ENCODE measurements around the gene EXOSC10.

EXOSC10 gene

DNA sequence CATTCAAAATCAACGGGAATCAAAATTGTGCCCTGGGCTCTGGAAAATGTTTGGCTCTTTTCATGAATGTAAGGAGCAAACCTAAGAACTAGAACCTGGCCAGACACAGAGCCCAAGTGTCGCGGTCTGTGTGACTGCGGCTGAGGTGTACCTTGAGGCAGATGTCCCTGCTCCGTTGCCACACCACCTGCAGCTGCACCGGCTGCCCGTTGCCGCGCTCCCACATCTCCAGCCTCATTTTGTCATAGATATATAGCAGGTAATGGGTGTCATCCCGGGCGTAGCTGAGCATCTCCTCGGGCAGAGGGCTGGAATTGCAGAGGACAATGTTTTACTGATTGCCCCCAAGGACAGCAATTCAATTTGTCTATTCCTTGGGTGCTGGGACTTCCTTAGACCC is 18.7 kb downstream of the EXOSC10 start:
- no peak overlapping the region for H3K27ac ChIP-seq
- TF ChIP-seq ZFX (IDR thresholded peaks at IDR 0.05), result no peak

DNA sequence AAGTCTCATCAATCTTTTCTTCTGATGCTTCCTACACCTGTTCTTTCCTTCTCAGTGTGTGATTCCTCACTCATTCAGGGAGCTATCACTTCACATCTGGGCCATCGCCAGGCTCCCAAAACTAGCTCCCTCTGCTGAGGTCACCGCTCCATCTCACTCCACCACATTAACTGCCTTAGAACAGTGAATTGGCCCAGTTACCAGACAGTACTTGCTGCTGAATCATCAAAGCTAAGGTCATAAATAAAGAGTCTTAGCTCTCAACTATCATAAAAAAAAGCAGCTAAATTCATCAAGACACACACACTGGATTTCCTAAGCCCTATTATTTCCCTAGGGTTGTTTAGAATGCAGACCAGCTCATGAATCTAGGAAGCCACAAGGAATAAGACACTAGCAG is 21.0 kb downstream of the EXOSC10 start:
- no peak overlapping the region for H3K27ac ChIP-seq
- TF ChIP-seq ZFX (IDR thresholded peaks at IDR 0.05), result no peak
- TF ChIP-seq, protein P1, sequence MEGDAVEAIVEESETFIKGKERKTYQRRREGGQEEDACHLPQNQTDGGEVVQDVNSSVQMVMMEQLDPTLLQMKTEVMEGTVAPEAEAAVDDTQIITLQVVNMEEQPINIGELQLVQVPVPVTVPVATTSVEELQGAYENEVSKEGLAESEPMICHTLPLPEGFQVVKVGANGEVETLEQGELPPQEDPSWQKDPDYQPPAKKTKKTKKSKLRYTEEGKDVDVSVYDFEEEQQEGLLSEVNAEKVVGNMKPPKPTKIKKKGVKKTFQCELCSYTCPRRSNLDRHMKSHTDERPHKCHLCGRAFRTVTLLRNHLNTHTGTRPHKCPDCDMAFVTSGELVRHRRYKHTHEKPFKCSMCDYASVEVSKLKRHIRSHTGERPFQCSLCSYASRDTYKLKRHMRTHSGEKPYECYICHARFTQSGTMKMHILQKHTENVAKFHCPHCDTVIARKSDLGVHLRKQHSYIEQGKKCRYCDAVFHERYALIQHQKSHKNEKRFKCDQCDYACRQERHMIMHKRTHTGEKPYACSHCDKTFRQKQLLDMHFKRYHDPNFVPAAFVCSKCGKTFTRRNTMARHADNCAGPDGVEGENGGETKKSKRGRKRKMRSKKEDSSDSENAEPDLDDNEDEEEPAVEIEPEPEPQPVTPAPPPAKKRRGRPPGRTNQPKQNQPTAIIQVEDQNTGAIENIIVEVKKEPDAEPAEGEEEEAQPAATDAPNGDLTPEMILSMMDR (conservative IDR thresholded peaks at IDR 0.05), result no peak

DNA sequence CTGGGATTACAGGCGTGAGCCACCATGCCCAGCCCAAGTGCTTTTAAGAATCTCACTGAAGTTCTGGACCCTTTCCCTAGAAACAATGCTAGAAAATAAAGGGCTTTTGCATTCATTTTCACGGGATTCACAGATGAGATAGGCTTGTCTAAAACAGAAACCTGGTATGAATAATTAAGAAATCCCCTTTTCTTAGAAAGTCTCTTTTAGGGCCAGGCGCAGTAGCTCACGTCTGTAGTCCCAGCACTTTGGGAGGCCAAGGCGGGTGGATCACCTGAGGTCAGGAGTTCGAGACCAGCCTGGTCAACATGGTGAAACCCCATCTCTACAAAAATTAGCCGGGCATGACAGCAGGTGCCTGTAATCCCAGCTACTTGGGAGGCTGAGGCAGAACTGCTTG is 26.3 kb downstream of the EXOSC10 start:
- H3K27ac ChIP-seq, result peak overlapping the region; percentile 61

DNA sequence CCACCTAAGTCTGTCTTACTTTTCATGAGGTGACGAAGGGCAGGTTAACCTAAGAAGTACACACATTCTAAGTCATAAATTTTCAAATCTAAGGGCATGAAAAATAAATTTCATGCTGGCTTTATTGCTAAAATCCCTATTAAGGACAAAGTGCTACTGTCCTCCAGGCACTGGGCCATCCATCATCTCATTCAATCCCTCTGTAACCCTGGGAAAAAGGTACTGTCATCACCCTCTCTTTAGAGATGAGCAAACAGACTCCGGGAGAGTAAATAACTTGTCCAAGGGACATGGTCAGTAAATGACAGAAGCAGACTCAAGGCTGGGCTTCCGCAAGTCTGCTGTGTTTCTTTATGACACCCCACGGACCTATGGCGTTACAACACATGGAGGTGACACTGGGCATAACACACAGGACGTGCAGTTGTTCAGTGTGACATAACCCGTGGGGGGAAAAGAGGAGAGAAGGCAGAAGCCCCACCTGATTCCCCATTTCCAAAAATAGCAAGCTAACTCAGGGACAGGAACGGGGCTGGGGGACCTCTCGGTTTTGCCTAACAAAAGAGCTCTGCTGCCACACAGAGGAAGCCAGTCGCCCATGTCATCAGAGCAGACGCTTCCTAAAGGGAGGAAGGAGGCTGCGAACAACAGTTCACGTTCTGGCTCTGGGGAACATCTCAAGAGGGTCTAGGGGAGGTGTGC is 27.3 kb downstream of the EXOSC10 start:
- TF ChIP-seq, protein P1 (conservative IDR thresholded peaks at IDR 0.05), result no peak
- no peak for TF ChIP-seq ZFX (IDR thresholded peaks at IDR 0.05)
- H3K27ac ChIP-seq, result peak overlapping the region; percentile 61

DNA sequence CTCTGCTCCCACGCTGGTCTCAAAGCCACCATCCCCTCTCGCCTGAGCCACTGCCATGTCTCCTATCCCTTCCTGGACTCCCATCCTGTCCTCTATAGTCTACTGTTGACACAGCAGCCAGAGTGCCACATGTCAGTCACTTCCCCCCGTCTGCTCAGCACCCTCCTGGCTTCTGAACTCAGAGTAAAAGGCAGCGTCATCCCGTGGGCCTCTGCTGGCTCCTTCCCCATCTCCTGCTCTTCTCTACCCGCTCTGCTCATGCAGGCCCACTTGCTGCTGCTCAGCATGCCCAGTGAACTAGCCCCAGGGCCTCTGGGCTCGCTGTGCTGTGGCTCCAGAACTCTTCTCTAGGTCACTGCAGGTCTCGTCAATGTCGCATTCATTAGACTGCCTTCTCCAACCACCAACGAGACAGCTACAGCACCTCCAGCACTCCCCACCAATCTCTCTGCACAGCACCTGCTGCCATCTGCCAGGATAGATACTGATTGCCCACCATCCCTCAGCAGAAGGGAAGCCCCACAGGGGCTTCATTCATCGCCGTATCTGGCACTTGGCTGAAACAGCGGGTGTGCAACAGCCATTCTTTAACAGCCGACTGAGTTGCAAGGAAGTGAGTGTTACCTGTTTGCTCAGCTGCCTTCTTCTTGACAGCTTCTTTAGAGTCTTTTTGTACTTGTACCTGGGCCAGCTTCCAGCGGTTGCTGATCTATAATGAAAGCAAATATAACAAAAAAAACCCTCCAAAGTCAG is 28.0 kb downstream of the EXOSC10 start:
- H3K27ac ChIP-seq, result peak overlapping the region; percentile 61
- TF ChIP-seq ZFX (IDR thresholded peaks at IDR 0.05), result no peak
- TF ChIP-seq, protein P1 (conservative IDR thresholded peaks at IDR 0.05), result no peak

DNA sequence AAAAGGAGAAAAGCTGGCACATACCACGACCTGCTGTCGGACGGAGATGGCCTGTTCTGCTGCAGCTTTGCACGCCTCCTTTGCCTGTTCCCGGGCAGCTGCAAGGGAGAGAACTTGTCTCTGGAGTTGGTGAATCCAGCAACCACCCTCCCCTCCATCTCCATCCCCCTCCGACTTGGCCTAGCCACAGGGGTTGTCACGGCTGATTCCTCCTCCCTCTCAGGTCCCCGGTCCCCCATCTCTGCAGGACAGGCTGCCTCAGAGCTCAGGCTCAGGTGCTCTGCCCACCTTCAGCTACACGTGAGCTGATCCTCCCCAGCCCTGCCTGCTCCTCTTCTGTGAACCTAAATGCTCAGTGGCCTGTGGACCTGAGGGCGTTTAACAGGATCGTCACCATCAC is 28.8 kb downstream of the EXOSC10 start:
- TF ChIP-seq, protein P1 (conservative IDR thresholded peaks at IDR 0.05), result no peak
- TF ChIP-seq ZFX (IDR thresholded peaks at IDR 0.05), result no peak
- peak overlapping the region; percentile 61 for H3K27ac ChIP-seq

DNA sequence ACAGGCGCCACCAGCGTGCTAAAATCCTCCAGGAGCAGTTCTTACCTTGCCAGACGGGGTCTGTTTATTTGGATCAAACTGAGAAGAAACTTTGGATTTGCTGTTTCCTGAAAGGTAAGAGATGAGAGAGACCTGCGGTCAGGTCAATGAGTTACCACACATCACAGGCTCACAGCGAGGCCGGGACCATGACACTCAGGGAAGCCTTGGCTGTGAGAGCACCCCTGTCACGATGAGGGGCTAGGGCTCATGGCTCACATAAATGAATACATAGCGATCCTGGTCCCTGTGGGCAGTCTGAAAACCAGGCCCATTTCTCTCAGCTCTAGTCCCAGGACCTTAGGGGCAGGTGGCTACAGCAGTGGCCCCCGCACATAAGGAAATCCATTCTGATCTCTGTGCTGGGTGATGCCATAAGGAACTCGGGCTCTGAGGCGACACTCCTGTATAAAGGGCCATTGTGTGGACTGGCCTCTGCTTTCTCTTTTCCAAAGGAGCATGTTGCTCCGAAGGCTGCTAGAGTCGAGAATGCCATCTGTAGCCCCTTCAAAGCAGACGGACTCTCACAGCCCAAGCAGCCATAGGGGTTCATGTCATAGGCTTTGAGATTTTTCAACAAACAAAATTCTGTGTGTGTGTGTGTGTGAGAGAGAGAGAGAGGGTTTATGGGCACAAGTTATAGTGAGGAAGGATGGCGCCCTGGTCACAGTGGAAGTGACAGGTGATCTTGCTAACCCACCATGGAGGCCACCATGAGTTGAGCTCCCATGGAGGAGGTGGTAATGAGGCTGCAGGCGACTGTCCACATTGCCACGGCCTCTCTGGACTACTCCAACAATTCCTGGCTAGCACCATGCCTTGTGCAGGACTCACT is 30.8 kb downstream of the EXOSC10 start:
- TF ChIP-seq ZFX (IDR thresholded peaks at IDR 0.05), result no peak
- TF ChIP-seq, protein P1 (conservative IDR thresholded peaks at IDR 0.05), result no peak
- H3K27ac ChIP-seq, result no peak overlapping the region

Measured in C4-2B (cell line).